Natural killer cell (primary cell): Measurements from ENCODE around the gene NR6A1. TPM values are rescaled to one million over a fixed set of nuclear protein-coding genes. Genes with fewer than 3 reads are reported as not detected.

ENCODE experiments used
- ATAC-seq, 3 donors: fragments of 150-1000 bp in 2 of 3; fragments of 200-7000 bp in 1 of 3; cut with Tn5 transposase; 1 replicate in 1 of 3; 2 replicates in 2 of 3; pipeline ENCODE4 v1.10.0; 2021; ENCODE audit warnings: mild to moderate bottlenecking in 2 of 3, moderate library complexity in 2 of 3
- DNase-seq, 2 donors: peaks; one replicate each; pipeline versions ENCODE4 v3.0.0 to v3.0.0-alpha.2; 2013 to 2021; ENCODE audit warnings: mixed read lengths in 1 of 2
- H3K27ac ChIP-seq: one replicate; pipeline ENCODE4 v1.5.1; 2013; ENCODE audit warnings: mild to moderate bottlenecking, low read length
- H3K27me3 ChIP-seq: one replicate; pipeline ENCODE4 v1.6.1; 2013; ENCODE audit warnings: low read length; ENCODE audit not compliant: control insufficient read depth, insufficient read depth
- H3K36me3 ChIP-seq: one replicate; pipeline ENCODE4 v1.6.1; 2013; ENCODE audit warnings: low read length; ENCODE audit not compliant: control insufficient read depth, insufficient read depth
- H3K4me1 ChIP-seq: one replicate; pipeline ENCODE4 v1.6.1; 2013; ENCODE audit warnings: low read length; ENCODE audit not compliant: control insufficient read depth, insufficient read depth
- H3K4me3 ChIP-seq: one replicate; pipeline ENCODE4 v1.5.1; 2013; ENCODE audit warnings: low read length
- H3K9me3 ChIP-seq: one replicate; pipeline ENCODE4 v1.6.1; 2013; ENCODE audit warnings: low read length; ENCODE audit not compliant: control insufficient read depth, insufficient read depth
- H3K27ac Mint-ChIP-seq, 2 donors: one replicate each; pipeline ENCODE4 v1.8.0; 2022; ENCODE audit warnings: mild to moderate bottlenecking in 2 of 2, mixed read lengths in 2 of 2, moderate library complexity in 1 of 2
- H3K27me3 Mint-ChIP-seq, 2 donors: one replicate each; pipeline ENCODE4 v1.8.0; 2022; ENCODE audit warnings: low read depth in 2 of 2, mixed read lengths in 2 of 2
- H3K36me3 Mint-ChIP-seq: one replicate; pipeline ENCODE4 v1.8.0; 2022; ENCODE audit warnings: mixed read lengths
- H3K4me1 Mint-ChIP-seq, 2 donors: one replicate each; pipeline ENCODE4 v1.8.0; 2022; ENCODE audit warnings: mixed read lengths in 2 of 2
- H3K4me3 Mint-ChIP-seq: one replicate; pipeline ENCODE4 v1.8.0; 2022; ENCODE audit warnings: mild to moderate bottlenecking, moderate library complexity, mixed read lengths
- H3K9me3 Mint-ChIP-seq, 2 donors: one replicate each; pipeline ENCODE4 v1.8.0; 2022; ENCODE audit warnings: mixed read lengths in 2 of 2
- CTCF ChIP-seq: fragments of 200-600 bp; IDR thresholded peaks from one replicate; pipeline ENCODE4 v1.8.0; 2022; ENCODE audit warnings: antibody characterized with exemption
- WGBS: methylation state at CpG from one replicate; pipeline ENCODE4 v1.1.7; 2013; ENCODE audit warnings: missing lambda C conversion rate; ENCODE audit not compliant: insufficient coverage; 5-methylcytosine and 5-hydroxymethylcytosine counted together
- intact Hi-C: fragments of 100-400 bp; cut with micrococcal nuclease; formaldehyde crosslinking; loops from one replicate; pipeline ENCODE4 v1.14.2; 2022
- total RNA-seq, 4 donors: library from RNA; stranded (reverse); fragments of 120-200 nt in 1 of 4; gene quantifications; one replicate each; pipeline versions ENCODE4 v1.2.3 to v1.2.4, GENCODE V29; 2013 to 2022

Gene NR6A1
- total RNA-seq, 3 donors from 2014 or later (not counting 1 experiment from before 2014, with no cell fraction given) = 0.07 to 0.75 (median 0.49) TPM

DNA sequence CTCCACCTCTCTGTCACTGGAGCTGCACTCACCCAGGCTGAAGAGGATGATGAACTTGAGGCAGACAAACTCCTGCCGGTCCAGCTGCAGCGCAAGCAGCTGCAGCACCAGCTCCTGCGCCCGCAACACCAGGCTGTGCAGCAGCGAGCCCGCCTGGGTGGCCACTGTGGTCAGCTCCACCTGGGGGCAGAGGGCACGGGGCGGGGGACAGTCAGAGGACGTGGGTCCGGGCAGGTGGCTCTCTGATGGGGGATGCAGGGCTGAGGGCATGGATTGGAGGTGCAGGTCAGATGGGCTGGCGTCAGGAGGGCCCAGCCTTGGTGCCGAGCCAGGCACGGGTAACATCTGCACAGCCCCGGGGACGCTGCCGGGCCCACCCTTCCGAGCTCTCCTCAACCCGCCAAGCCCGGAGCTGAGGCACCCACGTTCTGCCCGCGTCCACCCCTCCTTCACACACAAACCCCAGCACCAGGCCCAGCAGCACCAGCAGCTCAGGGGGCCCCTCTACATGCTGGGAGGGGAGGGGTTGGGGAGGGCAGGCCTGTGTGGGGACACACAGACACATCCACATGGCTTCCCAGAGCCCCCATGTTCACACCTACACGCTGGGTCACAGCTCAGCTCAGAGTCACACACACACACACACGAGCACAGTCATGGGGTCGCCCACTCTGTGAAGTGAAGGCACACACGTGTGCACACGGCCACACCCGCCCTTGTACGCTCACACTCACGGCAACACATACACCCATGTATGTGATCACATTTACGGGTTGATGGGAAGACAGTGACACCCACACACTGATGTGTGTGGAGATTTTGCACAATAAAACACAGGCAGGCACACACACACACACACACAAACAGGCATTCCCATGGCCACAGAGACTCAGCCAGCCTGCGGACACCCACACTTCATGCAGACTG lies 279.8 kb downstream of the NR6A1 start:
- Histone ChIP-seq H3K27ac (no peak overlapping the region), H3K4me1 (peaks cover 13% of the 10 kb centered on the region), H3K4me3 (no peak overlapping the region), H3K9me3 (no peaks in the 10 kb centered on the region), H3K36me3 (no peaks in the 10 kb centered on the region), H3K27me3 (no peaks in the 10 kb centered on the region)
- Mint-ChIP-seq H3K9me3 (no peaks in the 10 kb centered on the region), H3K27ac (no peak overlapping the region), H3K27me3 (no peaks in the 10 kb centered on the region), H3K36me3 (no peaks in the 10 kb centered on the region), H3K4me3 (no peak overlapping the region), H3K4me1 (peaks cover 8 to 12% of the 10 kb centered on the region in 2 donors)
- DNase-seq (no peak), ATAC-seq (no peak)
- 87% methylated on average over 30 of the region's 32 CpGs for WGBS
- intact Hi-C loops = no loop called here
- no peak for TF ChIP-seq CTCF

GRCh38 chr9:124490004-124490403 lies 281.1 kb downstream of the NR6A1 start:
- Histone ChIP-seq H3K27ac (no peak overlapping the region), H3K9me3 (no peaks in the 10 kb centered on the region), H3K4me1 (peaks cover under 1% of the 10 kb centered on the region), H3K27me3 (no peaks in the 10 kb centered on the region), H3K36me3 (no peaks in the 10 kb centered on the region), H3K4me3 (no peak overlapping the region)
- DNase-seq = no peak
- no peaks in the 10 kb centered on the region for H3K9me3 Mint-ChIP-seq
- H3K36me3 Mint-ChIP-seq = no peaks in the 10 kb centered on the region
- H3K27me3 Mint-ChIP-seq = no peaks in the 10 kb centered on the region
- H3K4me1 Mint-ChIP-seq = no peaks in the 10 kb centered on the region
- no peak overlapping the region for H3K4me3 Mint-ChIP-seq
- ATAC-seq = no peak
- 84% methylated on average over 1 of the region's 2 CpGs for WGBS
- no peak for TF ChIP-seq CTCF
- no peak overlapping the region for H3K27ac Mint-ChIP-seq
- intact Hi-C loops = no loop called here

DNA sequence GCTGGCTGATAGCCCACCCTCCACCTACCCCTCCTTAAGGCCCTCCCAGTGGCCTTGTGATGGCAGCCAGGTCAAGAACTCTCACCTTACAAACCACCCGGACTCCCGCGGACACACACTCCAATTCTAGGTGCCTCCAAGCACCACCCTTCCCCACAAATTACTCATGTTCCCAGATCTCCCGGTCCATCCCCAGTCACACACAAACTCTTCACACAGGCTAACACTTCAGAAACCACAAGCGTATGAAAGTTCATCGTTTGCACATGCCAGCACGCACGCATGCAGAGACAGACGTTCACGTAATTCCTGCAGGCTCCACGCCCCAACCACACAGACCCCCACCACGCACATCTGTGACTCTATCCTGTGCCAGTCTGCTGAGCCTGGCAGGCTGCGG lies 281.9 kb downstream of the NR6A1 start:
- H3K9me3 Mint-ChIP-seq = no peaks in the 10 kb centered on the region
- no peaks in the 10 kb centered on the region for H3K36me3 ChIP-seq
- H3K27ac ChIP-seq = no peak overlapping the region
- no peaks in the 10 kb centered on the region for H3K27me3 ChIP-seq
- H3K27me3 Mint-ChIP-seq = no peaks in the 10 kb centered on the region
- no peak for DNase-seq
- H3K4me3 ChIP-seq = no peak overlapping the region
- no peaks in the 10 kb centered on the region for H3K9me3 ChIP-seq
- no peak for ATAC-seq
- TF ChIP-seq CTCF = no peak
- H3K4me3 Mint-ChIP-seq = no peak overlapping the region
- intact Hi-C loops = no loop called here
- no peaks in the 10 kb centered on the region for H3K36me3 Mint-ChIP-seq
- WGBS = 82% methylated on average over 13 of the region's 13 CpGs
- H3K4me1 Mint-ChIP-seq = no peaks in the 10 kb centered on the region
- no peak overlapping the region for H3K27ac Mint-ChIP-seq
- H3K4me1 ChIP-seq = no peaks in the 10 kb centered on the region
